IMR-90 (cell line): ENCODE data around the gene ROR2. TPM values are rescaled to one million over a fixed set of nuclear protein-coding genes. Genes with fewer than 3 reads are reported as not detected.

Experiments
- ATAC-seq: fragments of 200-7000 bp; cut with Tn5 transposase; 2 replicates; pipeline ENCODE4 v1.9.1; 2020; ENCODE audit warnings: low read depth, mild to moderate bottlenecking, moderate library complexity
- BruUV-seq: library from RNA; stranded (reverse); fragments of 400-500 nt; replicated peaks from 2 replicates; lab custom pipeline; 2021; lab: Mats Ljungman, UMichigan
- CTCF ChIA-PET: fragments of 300-600 bp; formaldehyde crosslinking; extraction: SDS; loops from one replicate; lab custom pipeline; 2021; ENCODE audit warnings: antibody characterized with exemption; lab: Yijun Ruan, JAX
- POLR2A ChIA-PET: fragments of 300-600 bp; sonication (Branson Sonifier 250); formaldehyde crosslinking; loops from one replicate; lab custom pipeline; 2022; ENCODE audit warnings: antibody characterized with exemption; ENCODE audit not compliant: unreplicated experiment; lab: Charles Lee
- DNase-seq: peaks from one replicate; pipeline ENCODE4 v3.0.0; 2013
- H2AFZ ChIP-seq: replicated peaks from 2 replicates; pipeline ENCODE3; 2013; ENCODE audit warnings: low read length, mild to moderate bottlenecking; ENCODE audit not compliant: poor library complexity
- H2AK5ac ChIP-seq: 2 replicates; pipeline ENCODE4 v1.6.1; 2013; ENCODE audit warnings: low read depth, low read length, inconsistent platforms
- H2AK9ac ChIP-seq: replicated peaks from 2 replicates; pipeline ENCODE3; 2013; ENCODE audit warnings: mild to moderate bottlenecking, low read depth, low read length, moderate library complexity; ENCODE audit not compliant: poor library complexity
- H2BK120ac ChIP-seq: 2 replicates; pipeline ENCODE4 v1.6.1; 2013; ENCODE audit warnings: low read depth, low read length, inconsistent platforms
- H2BK15ac ChIP-seq: 3 replicates; pipeline ENCODE4 v1.6.1; 2013; ENCODE audit warnings: low read depth, low read length, inconsistent platforms
- H2BK20ac ChIP-seq: 2 replicates; pipeline ENCODE4 v1.6.1; 2013; ENCODE audit warnings: low read depth, mild to moderate bottlenecking, inconsistent platforms, low read length, moderate library complexity
- H2BK5ac ChIP-seq: 2 replicates; pipeline ENCODE4 v1.6.1; 2013; ENCODE audit warnings: mild to moderate bottlenecking, low read depth, low read length, inconsistent platforms; ENCODE audit not compliant: poor library complexity, severe bottlenecking
- H3K14ac ChIP-seq: replicated peaks from 2 replicates; pipeline ENCODE4 v1.6.1; 2013; ENCODE audit warnings: low read depth, low read length, inconsistent platforms
- H3K18ac ChIP-seq: 2 replicates; pipeline ENCODE4 v1.6.1; 2013; ENCODE audit warnings: low read depth, low read length, control low read depth
- H3K23ac ChIP-seq: 2 replicates; pipeline ENCODE4 v1.6.1; 2013; ENCODE audit warnings: low read depth, low read length, inconsistent platforms
- H3K27ac ChIP-seq: 2 replicates; pipeline ENCODE4 v1.5.1; 2013; ENCODE audit warnings: mild to moderate bottlenecking, control low read depth, low read length; ENCODE audit not compliant: insufficient read depth
- H3K27me3 ChIP-seq: 2 replicates; pipeline ENCODE4 v1.6.1; 2013; ENCODE audit warnings: low read length; ENCODE audit not compliant: control insufficient read depth, insufficient read depth
- H3K36me3 ChIP-seq: 2 replicates; pipeline ENCODE4 v1.6.1; 2013; ENCODE audit warnings: low read length, mixed read lengths; ENCODE audit not compliant: control insufficient read depth, insufficient read depth
- H3K4ac ChIP-seq: 2 replicates; pipeline ENCODE4 v1.6.1; 2013; ENCODE audit warnings: low read depth, low read length, inconsistent platforms
- H3K4me1 ChIP-seq: 2 replicates; pipeline ENCODE4 v1.6.1; 2013; ENCODE audit warnings: low read length, mixed read lengths; ENCODE audit not compliant: control insufficient read depth, insufficient read depth
- H3K4me2 ChIP-seq: 2 replicates; pipeline ENCODE4 v1.6.1; 2013; ENCODE audit warnings: low read depth, mild to moderate bottlenecking, control low read depth, low read length, moderate library complexity
- H3K4me3 ChIP-seq: 2 replicates; pipeline ENCODE4 v1.5.1; 2013; ENCODE audit warnings: low read depth, mild to moderate bottlenecking, control low read depth, low read length, moderate library complexity; ENCODE audit not compliant: insufficient read depth
- H3K56ac ChIP-seq: 2 replicates; pipeline ENCODE4 v1.6.1; 2013; ENCODE audit warnings: low read length, inconsistent platforms; ENCODE audit not compliant: insufficient read depth; ENCODE audit errors: extremely low read depth
- H3K79me1 ChIP-seq, 2 experiments: 2 replicates each; pipeline ENCODE4 v1.6.1; 2013; ENCODE audit warnings: low read length in 2 of 2, inconsistent platforms in 1 of 2, low read depth in 1 of 2
- H3K9ac ChIP-seq: 2 replicates; pipeline ENCODE4 v1.6.1; 2013; ENCODE audit warnings: low read depth, low read length, control low read depth
- H3K9me1 ChIP-seq: 2 replicates; pipeline ENCODE4 v1.6.1; 2013; ENCODE audit warnings: low read length, inconsistent platforms; ENCODE audit not compliant: insufficient read depth
- H3K9me3 ChIP-seq: 2 replicates; pipeline ENCODE4 v1.6.1; 2013; ENCODE audit warnings: low read length; ENCODE audit not compliant: control insufficient read depth, insufficient read depth
- H4K20me1 ChIP-seq: 2 replicates; pipeline ENCODE4 v1.6.1; 2013; ENCODE audit warnings: low read length, inconsistent platforms; ENCODE audit not compliant: insufficient read depth
- H4K5ac ChIP-seq: 2 replicates; pipeline ENCODE4 v1.6.1; 2013; ENCODE audit warnings: mild to moderate bottlenecking, low read depth, low read length, control low read depth
- H4K8ac ChIP-seq, 2 experiments: 2 replicates each; pipeline ENCODE4 v1.6.1; 2013; ENCODE audit warnings: low read depth in 2 of 2, low read length in 2 of 2, control low read depth in 1 of 2, inconsistent platforms in 1 of 2
- H4K91ac ChIP-seq: 2 replicates; pipeline ENCODE4 v1.6.1; 2013; ENCODE audit warnings: low read depth, low read length, inconsistent platforms; ENCODE audit not compliant: insufficient read depth
- BHLHE40 ChIP-seq: fragments of 150-350 bp; IDR thresholded peaks from 2 replicates; pipeline ENCODE4 v1.6.1; 2016; ENCODE audit warnings: mild to moderate bottlenecking, low read depth, low read length
- CEBPB ChIP-seq: IDR thresholded peaks from 2 replicates; pipeline ENCODE4 v1.6.1; 2012; ENCODE audit warnings: low read depth, low read length, improper control_type of control experiment
- CHD1 ChIP-seq: IDR thresholded peaks from 2 replicates; pipeline ENCODE4 v1.6.1; 2012; ENCODE audit warnings: low read depth, low read length, improper control_type of control experiment
- FOS ChIP-seq: fragments of 150-350 bp; IDR thresholded peaks from 2 replicates; pipeline ENCODE4 v1.6.1; 2016; ENCODE audit warnings: low read depth, low read length
- MAFK ChIP-seq: IDR thresholded peaks from 2 replicates; pipeline ENCODE4 v1.6.1; 2012; ENCODE audit warnings: low read depth, low read length, improper control_type of control experiment
- MAZ ChIP-seq: IDR thresholded peaks from 2 replicates; pipeline ENCODE4 v1.6.1; 2012; ENCODE audit warnings: low read depth, mild to moderate bottlenecking, low read length, improper control_type of control experiment, moderate library complexity, borderline replicate concordance
- MXI1 ChIP-seq: IDR thresholded peaks from 2 replicates; pipeline ENCODE4 v1.6.1; 2012; ENCODE audit warnings: low read depth, mild to moderate bottlenecking, low read length, moderate library complexity, borderline replicate concordance
- NFE2L2 ChIP-seq: fragments of 150-350 bp; IDR thresholded peaks from 2 replicates; pipeline ENCODE4 v1.6.1; 2016; ENCODE audit warnings: low read depth, mild to moderate bottlenecking, low read length
- POLR2A ChIP-seq: IDR thresholded peaks from 2 replicates; pipeline ENCODE4 v1.6.1; 2012; ENCODE audit warnings: mild to moderate bottlenecking, low read depth, low read length
- RAD21 ChIP-seq: IDR thresholded peaks from 2 replicates; pipeline ENCODE4 v1.6.1; 2012; ENCODE audit warnings: low read length, improper control_type of control experiment
- RCOR1 ChIP-seq: IDR thresholded peaks from 2 replicates; pipeline ENCODE4 v1.6.1; 2012; ENCODE audit warnings: mild to moderate bottlenecking, low read length, improper control_type of control experiment; ENCODE audit not compliant: insufficient replicate concordance
- RFX5 ChIP-seq: IDR thresholded peaks from 2 replicates; pipeline ENCODE4 v1.8.0; 2012; ENCODE audit warnings: low read depth, mild to moderate bottlenecking, low read length, moderate library complexity
- SMC3 ChIP-seq: fragments of 150-350 bp; IDR thresholded peaks from 2 replicates; pipeline ENCODE4 v1.6.1; 2016; ENCODE audit warnings: low read depth, mild to moderate bottlenecking, antibody characterized with exemption, low read length, moderate library complexity
- WGBS, 2 experiments: methylation state at CpG; one replicate each; pipeline versions ENCODE4 v1.1.5 to v1.1.7; 2013; ENCODE audit warnings: missing lambda C conversion rate in 2 of 2; ENCODE audit not compliant: insufficient read length in 1 of 2; ENCODE audit errors: extremely low coverage in 2 of 2; 5-methylcytosine and 5-hydroxymethylcytosine counted together
- dilution Hi-C: fragments of 300-500 bp; cut with HindIII; formaldehyde crosslinking; loops from one replicate; pipeline ENCODE4 v1.14.3; 2018; ENCODE audit warnings: low sequenced_read_pairs; ENCODE audit not compliant: unreplicated experiment
- in situ Hi-C: fragments of 300-500 bp; cut with MboI; formaldehyde crosslinking; loops from 3 replicates; pipeline ENCODE4 v1.14.3; 2019; ENCODE audit warnings: low sequenced_read_pairs, inconsistent platforms, mixed read lengths
- intact Hi-C: fragments of 100-400 bp; cut with micrococcal nuclease; formaldehyde crosslinking; loops from 2 replicates; pipeline ENCODE4 v1.10.0; 2022
- polyA plus RNA-seq, 3 experiments: library from polyadenylated mRNA; depleted of rRNA; stranded (reverse); fragments of >200 nt; gene quantifications; 2 replicates each; pipeline ENCODE4 v1.2.3, GENCODE V29; 2012; ENCODE audit warnings: low replicate concordance in 1 of 3
- total RNA-seq: library from RNA; depleted of rRNA; stranded (reverse); fragments of >200 nt; gene quantifications from 2 replicates; pipeline ENCODE4 v1.2.3, GENCODE V29; 2012
- TF ChIP-seq, protein P1 (sequence below): fragments of 150-350 bp; IDR thresholded peaks from 2 replicates; pipeline ENCODE4 v1.6.1; 2016; ENCODE audit warnings: low read depth, mild to moderate bottlenecking, low read length, moderate library complexity, borderline replicate concordance
- TF ChIP-seq, protein P2 (sequence below): fragments of 150-350 bp; IDR thresholded peaks from 2 replicates; pipeline ENCODE4 v1.6.1; 2017; ENCODE audit warnings: mild to moderate bottlenecking, antibody characterized with exemption, low read length, low read depth
- TF ChIP-seq, protein P3 (sequence below): conservative IDR thresholded peaks from 2 replicates; pipeline ENCODE4 v1.5.1; 2012; ENCODE audit warnings: mild to moderate bottlenecking, low read depth, low read length, improper control_type of control experiment

ROR2 gene
- total and polyA plus RNA-seq, 2 of the 4 experiments (the other 2 are of a cell fraction): 2.3 to 4.8 TPM

DNA sequence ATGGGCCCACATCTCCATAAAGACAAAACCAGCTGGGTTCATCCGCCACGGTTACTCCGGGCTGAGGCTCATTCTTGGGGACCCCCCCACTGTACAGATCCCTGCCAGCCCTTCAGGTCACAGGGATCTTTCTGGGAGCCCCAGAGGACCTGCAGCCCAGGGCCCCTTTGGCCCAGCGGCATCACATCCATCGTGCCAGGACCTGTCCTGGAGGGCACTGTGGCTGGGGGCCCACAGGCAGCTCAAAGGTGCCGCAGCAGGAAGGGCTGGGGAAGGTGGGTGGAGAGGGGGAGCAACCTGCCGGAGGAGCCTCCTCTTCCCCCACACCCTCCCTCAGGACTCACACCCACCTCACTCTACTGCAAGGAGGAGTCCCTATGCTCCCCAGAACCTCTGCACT is 252.8 kb downstream of the ROR2 start:
- dilution Hi-C loops: no loop called here
- H3K27me3 ChIP-seq: no peaks in the 10 kb centered on the region
- no peak overlapping the region for H2AK9ac ChIP-seq
- in situ Hi-C loops: no loop called here
- TF ChIP-seq CEBPB (no peak), MAZ (no peak), RFX5 (no peak), MXI1 (no peak), MAFK (no peak), BHLHE40 (no peak), NFE2L2 (no peak), POLR2A (no peak), SMC3 (no peak), RCOR1 (no peak), CHD1 (no peak), FOS (no peak), RAD21 (no peak)
- TF ChIP-seq, protein P1, sequence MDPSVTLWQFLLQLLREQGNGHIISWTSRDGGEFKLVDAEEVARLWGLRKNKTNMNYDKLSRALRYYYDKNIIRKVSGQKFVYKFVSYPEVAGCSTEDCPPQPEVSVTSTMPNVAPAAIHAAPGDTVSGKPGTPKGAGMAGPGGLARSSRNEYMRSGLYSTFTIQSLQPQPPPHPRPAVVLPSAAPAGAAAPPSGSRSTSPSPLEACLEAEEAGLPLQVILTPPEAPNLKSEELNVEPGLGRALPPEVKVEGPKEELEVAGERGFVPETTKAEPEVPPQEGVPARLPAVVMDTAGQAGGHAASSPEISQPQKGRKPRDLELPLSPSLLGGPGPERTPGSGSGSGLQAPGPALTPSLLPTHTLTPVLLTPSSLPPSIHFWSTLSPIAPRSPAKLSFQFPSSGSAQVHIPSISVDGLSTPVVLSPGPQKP: no peak
- TF ChIP-seq, protein P2, sequence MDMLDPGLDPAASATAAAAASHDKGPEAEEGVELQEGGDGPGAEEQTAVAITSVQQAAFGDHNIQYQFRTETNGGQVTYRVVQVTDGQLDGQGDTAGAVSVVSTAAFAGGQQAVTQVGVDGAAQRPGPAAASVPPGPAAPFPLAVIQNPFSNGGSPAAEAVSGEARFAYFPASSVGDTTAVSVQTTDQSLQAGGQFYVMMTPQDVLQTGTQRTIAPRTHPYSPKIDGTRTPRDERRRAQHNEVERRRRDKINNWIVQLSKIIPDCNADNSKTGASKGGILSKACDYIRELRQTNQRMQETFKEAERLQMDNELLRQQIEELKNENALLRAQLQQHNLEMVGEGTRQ: no peak
- TF ChIP-seq, protein P3, sequence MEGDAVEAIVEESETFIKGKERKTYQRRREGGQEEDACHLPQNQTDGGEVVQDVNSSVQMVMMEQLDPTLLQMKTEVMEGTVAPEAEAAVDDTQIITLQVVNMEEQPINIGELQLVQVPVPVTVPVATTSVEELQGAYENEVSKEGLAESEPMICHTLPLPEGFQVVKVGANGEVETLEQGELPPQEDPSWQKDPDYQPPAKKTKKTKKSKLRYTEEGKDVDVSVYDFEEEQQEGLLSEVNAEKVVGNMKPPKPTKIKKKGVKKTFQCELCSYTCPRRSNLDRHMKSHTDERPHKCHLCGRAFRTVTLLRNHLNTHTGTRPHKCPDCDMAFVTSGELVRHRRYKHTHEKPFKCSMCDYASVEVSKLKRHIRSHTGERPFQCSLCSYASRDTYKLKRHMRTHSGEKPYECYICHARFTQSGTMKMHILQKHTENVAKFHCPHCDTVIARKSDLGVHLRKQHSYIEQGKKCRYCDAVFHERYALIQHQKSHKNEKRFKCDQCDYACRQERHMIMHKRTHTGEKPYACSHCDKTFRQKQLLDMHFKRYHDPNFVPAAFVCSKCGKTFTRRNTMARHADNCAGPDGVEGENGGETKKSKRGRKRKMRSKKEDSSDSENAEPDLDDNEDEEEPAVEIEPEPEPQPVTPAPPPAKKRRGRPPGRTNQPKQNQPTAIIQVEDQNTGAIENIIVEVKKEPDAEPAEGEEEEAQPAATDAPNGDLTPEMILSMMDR: no peak
- no peak for ATAC-seq
- no peak overlapping the region for H2BK120ac ChIP-seq
- H3K9me3 ChIP-seq: no peaks in the 10 kb centered on the region
- no TSS peak for BruUV-seq
- intact Hi-C loops: no loop called here
- H2BK20ac ChIP-seq: no peak overlapping the region
- no peaks in the 10 kb centered on the region for H3K4me1 ChIP-seq
- H3K4me3 ChIP-seq: no peak overlapping the region
- H4K91ac ChIP-seq: no peak overlapping the region
- no peak overlapping the region for H3K56ac ChIP-seq
- H3K18ac ChIP-seq: no peak overlapping the region
- H3K14ac ChIP-seq: no peak overlapping the region
- H4K20me1 ChIP-seq: no peaks in the 10 kb centered on the region
- H2BK5ac ChIP-seq: no peak overlapping the region
- ChIA-PET CTCF (no interaction called here), POLR2A (no interaction called here)
- no peak overlapping the region for H3K9ac ChIP-seq
- H3K23ac ChIP-seq: no peak overlapping the region
- H3K36me3 ChIP-seq: no peaks in the 10 kb centered on the region
- no peak overlapping the region for H3K4ac ChIP-seq
- no peak overlapping the region for H3K4me2 ChIP-seq
- no CpG with 5 or more reads among the region's 7 CpGs for WGBS, 2 experiments
- H2AK5ac ChIP-seq: no peak overlapping the region
- peaks cover 4% of the 10 kb centered on the region for H3K9me1 ChIP-seq
- H2AFZ ChIP-seq: no peak overlapping the region
- no peak for DNase-seq
- no peak overlapping the region for H3K27ac ChIP-seq
- no peak overlapping the region for H2BK15ac ChIP-seq
- no peaks in the 10 kb centered on the region for H3K79me1 ChIP-seq
- no peak overlapping the region for H4K5ac ChIP-seq
- H4K8ac ChIP-seq: no peak overlapping the region
